Kidney (tissue), 14 donors: ENCODE data around the gene PHACTR1. TPM values are rescaled to one million over a fixed set of nuclear protein-coding genes. Genes with fewer than 3 reads are reported as not detected.

Source experiments
- DNase-seq, 5 donors: peaks; one replicate each; pipeline ENCODE4 v3.0.0-alpha.2; 2013 to 2020
- FAIRE-seq: peaks from 2 replicates; lab custom pipeline; 2012; peaks lifted over from hg19 to GRCh38; lab: Jason Lieb, UNC
- H3K27ac ChIP-seq, 2 donors: one replicate each; pipeline ENCODE4 v1.7.0; 2013; ENCODE audit warnings: low read depth in 2 of 2, low read length in 2 of 2, inconsistent platforms in 1 of 2
- H3K27me3 ChIP-seq: one replicate; pipeline ENCODE4 v1.7.1; 2013; ENCODE audit warnings: low read length, inconsistent platforms; ENCODE audit not compliant: control insufficient read depth, insufficient read depth
- H3K36me3 ChIP-seq, 3 donors: one replicate each; pipeline versions ENCODE4 v1.7.0 to v1.7.1; 2013; ENCODE audit warnings: low read length in 3 of 3, control low read depth in 1 of 3, inconsistent platforms in 1 of 3; ENCODE audit not compliant: insufficient read depth in 3 of 3, control insufficient read depth in 2 of 3
- H3K4me1 ChIP-seq, 3 donors: one replicate each; pipeline versions ENCODE4 v1.7.0 to v1.7.1; 2013; ENCODE audit warnings: low read length in 3 of 3, inconsistent platforms in 1 of 3, low read depth in 1 of 3; ENCODE audit not compliant: control insufficient read depth in 2 of 3, insufficient read depth in 2 of 3
- H3K4me3 ChIP-seq, 3 donors: one replicate each; pipeline versions ENCODE4 v1.7.0 to v1.8.1; 2013; ENCODE audit warnings: low read length in 3 of 3, control low read depth in 1 of 3, inconsistent platforms in 1 of 3
- H3K9ac ChIP-seq, 3 donors: one replicate each; pipeline versions ENCODE4 v1.7.0 to v1.7.1; 2013; ENCODE audit warnings: low read length in 3 of 3, control low read depth in 1 of 3, inconsistent platforms in 1 of 3
- H3K9me3 ChIP-seq, 3 donors: one replicate each; pipeline versions ENCODE4 v1.7.0 to v1.7.1; 2013; ENCODE audit warnings: low read length in 3 of 3, control low read depth in 1 of 3, inconsistent platforms in 1 of 3; ENCODE audit not compliant: control insufficient read depth in 2 of 3, insufficient read depth in 1 of 3
- CTCF ChIP-seq: IDR thresholded peaks from 3 replicates; pipeline ENCODE4 v1.5.1; 2012; ENCODE audit warnings: mild to moderate bottlenecking, moderate library complexity, borderline replicate concordance; ENCODE audit not compliant: insufficient read depth; ENCODE audit errors: extremely low read depth
- intact Hi-C: fragments of 100-400 bp; cut with DNase I; formaldehyde crosslinking; loops from one replicate; pipeline ENCODE4 v1.11.1; 2022
- polyA plus RNA-seq: library from polyadenylated mRNA; stranded (reverse); fragments of 350-450 nt; fragmentation: Illumina TruSeq; extraction: RNeasy Lipid Tissue Mini Kit (QIAGEN cat#74804); gene quantifications from one replicate; pipeline ENCODE4 v1.2.3, GENCODE V29; 2014; ENCODE audit warnings: low read depth, low replicate concordance; ENCODE audit not compliant: insufficient read depth
- total RNA-seq: library from RNA; stranded (reverse); fragmentation: NEBNext Ultra II Directional; extraction: Animal tissue kit (Norgen Biotek cat#: 25700); gene quantifications from one replicate; pipeline ENCODE4 v1.2.1, GENCODE V29; 2021
- donor health status: control.
- donor health status: control.
- donor health status: control.
- donor health status: control.
- donor health status: control.
- donor health status: DM: yes; HTN: yes; CAD: no.
- donor health status: Normal renal cell carcinoma (clear cell type).

Gene PHACTR1
- total and polyA plus RNA-seq, 2 donors from 2014 or later: 3.3 to 33.6 TPM

- no peak for FAIRE-seq
- no peak for DNase-seq
- Histone ChIP-seq H3K4me3 (peak overlapping the region in 1 of 3 donors; percentile 51), H3K4me1 (peaks cover 0 to 7% (median 0%) of the 10 kb centered on the region in 3 donors), H3K9me3 (no peaks in the 10 kb centered on the region), H3K27ac (no peak overlapping the region), H3K27me3 (peaks cover 2% of the 10 kb centered on the region), H3K9ac (peak overlapping the region in 1 of 3 donors; percentile 23), H3K36me3 (no peaks in the 10 kb centered on the region)
- intact Hi-C loops: no loop called here
- TF ChIP-seq CTCF: no peak
Observed at GRCh38 chr6:13015379-13015681, 298.8 kb downstream of the PHACTR1 start.

GRCh38 chr6:13024616-13025015 lies 308.0 kb downstream of the PHACTR1 start:
- Histone ChIP-seq H3K4me3 (no peak overlapping the region), H3K9ac (no peak overlapping the region), H3K36me3 (no peaks in the 10 kb centered on the region), H3K9me3 (no peaks in the 10 kb centered on the region), H3K27me3 (no peaks in the 10 kb centered on the region), H3K27ac (no peak overlapping the region), H3K4me1 (no peaks in the 10 kb centered on the region)
- TF ChIP-seq CTCF: no peak
- intact Hi-C loops: no loop called here
- FAIRE-seq: no peak
- no peak for DNase-seq

GRCh38 chr6:13025893-13026499 lies 309.4 kb downstream of the PHACTR1 start:
- Histone ChIP-seq H3K4me3 (no peak overlapping the region), H3K9me3 (no peaks in the 10 kb centered on the region), H3K9ac (no peak overlapping the region), H3K27me3 (no peaks in the 10 kb centered on the region), H3K4me1 (no peaks in the 10 kb centered on the region), H3K27ac (no peak overlapping the region), H3K36me3 (no peaks in the 10 kb centered on the region)
- intact Hi-C loops: no loop called here
- no peak for TF ChIP-seq CTCF
- FAIRE-seq (no peak), DNase-seq (no peak)

- FAIRE-seq (no peak), DNase-seq (peak in 2 of 5 donors; percentile 16 to 25)
Observed at GRCh38 chr6:13026557-13026956, 310.0 kb downstream of the PHACTR1 start.

More at GRCh38 chr6:13026557-13026956, 310.0 kb downstream of the PHACTR1 start:
- TF ChIP-seq CTCF: no peak
- H3K36me3 ChIP-seq: no peaks in the 10 kb centered on the region
- intact Hi-C loops: no loop called here
- H3K4me1 ChIP-seq: no peaks in the 10 kb centered on the region
- no peaks in the 10 kb centered on the region for H3K27me3 ChIP-seq
- no peak overlapping the region for H3K4me3 ChIP-seq
- H3K9ac ChIP-seq: no peak overlapping the region
- no peaks in the 10 kb centered on the region for H3K9me3 ChIP-seq
- H3K27ac ChIP-seq: no peak overlapping the region
